Stimulated activated CD8-positive, alpha-beta memory T cell treated with anti-CD3 and anti-CD28 coated beads, Interleukin-12 subunit alpha, Interleukin-12 subunit beta, amount 100 ng/mL, for 1 hour (primary cell): ENCODE data around the gene PCCA.
"Not testable (repeated sequence)": the region's sequence is repeated elsewhere in the genome, so short reads cannot be mapped to it uniquely, and the experiment has no call there.

Source experiments
- DNase-seq: peaks from one replicate; pipeline ENCODE4 v3.0.0-alpha.2; 2020; ENCODE audit warnings: low read depth

PCCA gene

GRCh38 chr13:100510208-100510957 lies 421.5 kb downstream of the PCCA start:
- no peak for DNase-seq

GRCh38 chr13:100511466-100511865 lies 422.6 kb downstream of the PCCA start:
- DNase-seq, result no peak

- DNase-seq, result no peak
These were observed 423.5 kb downstream of the PCCA start for GRCh38 chr13:100512422-100512821.

GRCh38 chr13:100513171-100513570 lies 424.3 kb downstream of the PCCA start:
- no peak for DNase-seq

GRCh38 chr13:100513987-100514670 lies 425.2 kb downstream of the PCCA start:
- no peak for DNase-seq

GRCh38 chr13:100514788-100515409 lies 426.0 kb downstream of the PCCA start:
- DNase-seq, result peak; percentile 50

GRCh38 chr13:100515410-100515800 lies 426.5 kb downstream of the PCCA start:
- DNase-seq, result no peak

GRCh38 chr13:100517135-100517534 lies 428.2 kb downstream of the PCCA start:
- no peak for DNase-seq

GRCh38 chr13:100517728-100518127 lies 428.8 kb downstream of the PCCA start:
- DNase-seq, result no peak

GRCh38 chr13:100518394-100519062 lies 429.6 kb downstream of the PCCA start:
- DNase-seq, result no peak

GRCh38 chr13:100519626-100520025 lies 430.7 kb downstream of the PCCA start:
- DNase-seq, result no peak

GRCh38 chr13:100520936-100521850 lies 432.3 kb downstream of the PCCA start:
- no peak for DNase-seq

GRCh38 chr13:100521851-100522617 lies 433.1 kb downstream of the PCCA start:
- no peak for DNase-seq

- DNase-seq, result no peak
These were observed 433.9 kb downstream of the PCCA start for GRCh38 chr13:100522618-100523309.

- DNase-seq, result no peak
These were observed 434.5 kb downstream of the PCCA start for GRCh38 chr13:100523411-100523810.

- no peak for DNase-seq
These were observed 435.1 kb downstream of the PCCA start for GRCh38 chr13:100523981-100524386.

- not testable (repeated sequence) for DNase-seq
These were observed 435.8 kb downstream of the PCCA start for GRCh38 chr13:100524688-100525087.

- DNase-seq, result no peak
These were observed 436.8 kb downstream of the PCCA start for GRCh38 chr13:100525453-100526317.
